Right ventricle myocardium superior (tissue), 1 donor: ENCODE results near the gene SLC15A2. TPM values are rescaled to one million over a fixed set of nuclear protein-coding genes. Genes with fewer than 3 reads are reported as not detected.

Source experiments
- ATAC-seq: fragments of 200-7000 bp; cut with Tn5 transposase; one replicate; pipeline ENCODE4 v1.9.1; 2020; ENCODE audit warnings: mild to moderate bottlenecking; ENCODE audit not compliant: poor library complexity
- DNase-seq: peaks from one replicate; pipeline ENCODE4 v3.0.0-alpha.2; 2020
- intact Hi-C: fragments of 100-400 bp; cut with DNase I; formaldehyde crosslinking; loops from one replicate; pipeline ENCODE4 v1.11.2; 2022
- total RNA-seq: library from RNA; stranded (reverse); fragmentation: NEBNext Ultra II Directional; extraction: Animal tissue kit (Norgen Biotek cat#: 25700); gene quantifications from one replicate; pipeline ENCODE4 v1.2.1, GENCODE V29; 2021
- donor health status: DM: no; HTN: yes; CAD: no; lungs with severe emphysema.

The SLC15A2 gene
- total RNA-seq, 1 donor from 2014 or later = 5.0 TPM

GRCh38 chr3:121970047-121970446 is 75.8 kb downstream of the SLC15A2 start:
- intact Hi-C loops = no loop called here
- ATAC-seq (no peak), DNase-seq (no peak)

DNA sequence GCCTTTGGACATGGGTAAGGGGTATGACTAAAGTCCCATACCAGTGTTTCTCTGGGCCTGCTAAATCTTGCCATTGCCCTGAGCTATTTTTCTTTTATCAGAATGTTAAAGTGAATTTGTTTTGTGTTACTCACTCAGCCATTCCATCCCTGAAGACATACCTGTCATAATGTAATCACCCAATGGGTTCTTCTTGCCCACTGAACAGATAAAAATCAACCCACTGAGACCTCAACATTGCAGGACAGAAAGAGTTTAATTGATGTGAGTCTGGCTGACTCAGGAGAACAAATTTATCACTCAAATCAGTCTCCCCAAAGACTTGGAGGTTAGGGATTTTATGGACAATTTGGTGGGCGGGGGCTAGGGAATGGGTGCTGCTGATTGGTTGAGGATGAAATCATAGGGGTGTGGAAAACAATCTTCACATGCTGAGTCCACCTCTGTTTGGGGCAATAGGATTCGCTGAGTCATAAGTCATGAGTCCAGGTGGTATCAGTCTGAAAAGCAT is 80.5 kb downstream of the SLC15A2 start:
- no peak for ATAC-seq
- intact Hi-C loops = no loop called here

GRCh38 chr3:121975702-121976302 is 81.6 kb downstream of the SLC15A2 start:
- DNase-seq (no peak), ATAC-seq (no peak)
- intact Hi-C loops = no loop called here

More for the DNA sequence above, 80.5 kb downstream of the SLC15A2 start:
- DNase-seq = no peak

GRCh38 chr3:121976727-121977126 is 82.5 kb downstream of the SLC15A2 start:
- intact Hi-C loops = no loop called here
- DNase-seq (no peak), ATAC-seq (no peak)

DNA sequence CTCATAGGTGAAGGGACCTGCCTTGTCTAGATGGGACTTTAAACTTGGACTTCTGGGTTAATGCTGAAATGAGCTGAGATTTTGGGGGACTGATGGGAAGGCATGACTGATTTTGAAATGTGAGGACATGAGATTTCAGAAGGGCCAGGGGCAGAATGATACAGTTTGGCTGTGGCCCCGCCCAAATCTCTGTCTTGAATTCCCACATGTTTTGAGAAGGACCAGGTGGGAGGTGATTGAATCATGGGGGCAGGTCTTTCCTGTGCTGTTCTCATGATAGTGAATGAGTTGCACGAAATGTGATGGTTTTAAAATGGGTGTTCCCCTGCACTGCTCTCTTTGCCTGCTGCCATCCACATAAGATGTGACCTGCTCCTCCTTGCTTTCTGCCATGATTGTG is 85.0 kb downstream of the SLC15A2 start:
- no peak for DNase-seq
- no peak for ATAC-seq
- intact Hi-C loops = no loop called here

- intact Hi-C loops = no loop called here
- DNase-seq (no peak), ATAC-seq (no peak)
Measured at GRCh38 chr3:121979734-121980449, 85.7 kb downstream of the SLC15A2 start.

- intact Hi-C loops = no loop called here
- DNase-seq (no peak), ATAC-seq (no peak)
Measured at GRCh38 chr3:121980450-121980796, 86.2 kb downstream of the SLC15A2 start.

DNA sequence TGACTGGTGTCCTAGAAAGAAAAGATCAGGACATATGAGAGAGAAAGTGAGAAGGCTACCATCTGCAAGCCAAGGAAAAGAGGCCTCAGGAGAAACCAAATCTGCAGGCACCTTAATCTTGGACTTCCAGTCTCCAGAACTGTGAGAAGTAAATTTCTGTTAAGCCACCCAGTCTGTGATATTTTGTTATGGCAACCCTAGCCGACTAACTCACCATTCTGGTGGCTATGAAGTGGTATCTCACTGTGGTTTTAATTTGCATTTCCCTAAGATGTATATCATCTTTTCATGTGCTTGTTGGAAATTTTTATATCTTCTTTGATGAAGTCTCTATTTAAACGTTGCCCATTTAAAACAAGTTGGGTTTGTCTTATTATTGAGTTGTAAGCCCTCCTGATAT is 87.3 kb downstream of the SLC15A2 start:
- intact Hi-C loops = no loop called here
- no peak for DNase-seq
- no peak for ATAC-seq

- no peak for DNase-seq
- no peak for ATAC-seq
- intact Hi-C loops = no loop called here
Measured at GRCh38 chr3:121985846-121986245, 91.6 kb downstream of the SLC15A2 start.

DNA sequence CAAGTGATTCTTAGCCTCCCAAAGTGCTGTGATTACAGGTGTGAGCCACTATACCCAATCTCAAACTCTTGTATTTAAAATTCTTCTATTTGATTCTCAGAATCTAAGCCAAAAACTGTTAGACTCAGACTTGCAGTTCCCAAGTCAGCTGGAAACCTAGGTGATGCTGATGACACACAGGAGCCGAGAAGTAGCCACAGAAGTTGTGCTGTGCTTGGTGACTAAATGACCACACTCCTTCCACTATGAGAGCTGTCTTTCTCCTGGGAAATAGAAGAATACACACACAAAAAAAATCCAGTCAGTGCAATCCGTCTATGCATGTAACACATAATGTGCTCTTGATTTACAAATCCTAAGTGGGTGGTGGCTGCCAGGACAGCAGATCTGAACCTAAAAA is 93.9 kb downstream of the SLC15A2 start:
- intact Hi-C loops = no loop called here
- DNase-seq (no peak), ATAC-seq (no peak)

DNA sequence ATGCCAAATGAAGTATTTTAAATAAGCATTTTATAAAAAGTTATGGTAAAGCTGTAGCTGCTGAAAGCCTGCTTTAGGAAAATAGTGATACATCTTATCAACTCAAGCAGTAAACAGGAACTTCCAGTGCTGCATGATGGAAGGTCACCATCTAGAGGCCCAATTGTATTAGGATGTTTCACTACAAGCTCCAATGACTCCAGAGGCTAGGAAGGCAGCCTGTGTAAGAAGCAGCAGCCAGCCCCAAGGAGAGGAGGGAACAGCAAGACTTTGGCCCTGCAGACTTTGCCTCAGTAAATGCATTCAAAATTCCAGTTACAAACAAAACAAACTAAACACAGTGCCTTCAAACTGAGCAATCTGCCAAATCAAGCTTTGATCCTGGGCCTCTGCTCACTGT is 95.7 kb downstream of the SLC15A2 start:
- DNase-seq = no peak

DNA sequence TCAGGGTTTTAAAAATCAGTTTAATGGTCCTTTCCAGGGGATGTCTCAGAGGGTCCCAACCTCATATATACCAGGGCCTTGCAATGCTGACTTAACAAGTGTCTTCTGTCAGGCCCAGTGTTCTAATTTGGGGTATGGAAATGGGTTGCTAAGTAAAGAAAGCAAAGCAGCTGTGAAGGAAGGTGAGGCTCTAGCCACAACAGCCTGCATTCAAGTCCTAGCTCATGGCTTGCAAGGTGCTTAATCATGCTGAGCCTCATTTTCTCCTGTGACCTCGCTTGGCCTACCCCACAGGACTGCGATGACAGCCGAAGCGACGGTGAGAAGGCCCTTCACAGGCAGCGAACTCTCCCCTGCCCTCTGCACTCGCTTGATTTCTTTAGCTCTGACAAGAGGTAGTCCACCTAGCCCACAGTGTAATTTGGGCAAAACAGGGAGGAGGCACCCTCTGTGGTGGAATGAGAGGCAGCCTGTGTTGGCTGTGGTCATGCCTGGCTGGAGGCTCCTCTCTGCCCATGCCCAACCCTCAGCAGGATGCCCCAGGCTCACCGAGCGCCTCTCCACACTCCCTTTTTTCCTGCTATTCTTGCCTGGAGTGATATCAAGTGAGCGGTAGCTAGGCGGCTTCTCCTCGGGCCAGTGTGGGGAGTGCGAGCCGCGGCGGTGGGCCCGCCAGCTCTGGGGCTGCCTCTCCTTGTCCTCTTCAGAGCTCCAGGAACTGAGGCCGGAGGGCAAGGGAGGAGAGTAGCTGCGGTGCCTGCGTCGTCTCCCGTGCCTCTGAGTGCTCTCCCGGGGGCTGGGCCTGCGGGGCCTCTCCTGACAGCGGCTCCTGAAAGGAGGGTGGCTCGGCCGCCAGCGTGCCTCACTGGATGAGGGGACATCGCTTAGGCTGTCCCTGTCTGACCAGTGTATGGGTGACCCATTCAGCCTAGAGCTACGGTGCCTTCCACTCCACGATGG is 98.7 kb downstream of the SLC15A2 start:
- no peak for ATAC-seq
- DNase-seq = no peak
- intact Hi-C loops = no loop called here

More for the DNA sequence above, 95.7 kb downstream of the SLC15A2 start:
- intact Hi-C loops = no loop called here
- no peak for ATAC-seq

Other genes starting within 250 kb of the SLC15A2 start
- 9.6 TPM for gene HCLS1, start 233.5 kb upstream of the SLC15A2 start, total RNA-seq
- 43.2 TPM for gene GOLGB1, start 144.7 kb upstream of the SLC15A2 start, total RNA-seq
- 7.5 TPM for gene IQCB1, start 59.3 kb upstream of the SLC15A2 start, total RNA-seq
- gene EAF2, start 59.2 kb upstream of the SLC15A2 start, total RNA-seq = 2.6 TPM
- gene ILDR1, start 127.8 kb downstream of the SLC15A2 start, total RNA-seq = 0.38 TPM
- 3.7 TPM for gene CD86, start 161.0 kb downstream of the SLC15A2 start, total RNA-seq